Calu3 (cell line): ENCODE measurements around the gene MAP4K5. TPM values are rescaled to one million over a fixed set of nuclear protein-coding genes. Genes with fewer than 3 reads are reported as not detected.

Experiments used
- BruUV-seq: library from RNA; stranded (reverse); fragments of 400-500 nt; replicated peaks from 2 replicates; lab custom pipeline; 2021; lab: Mats Ljungman, UMichigan
- CTCF ChIA-PET: fragments of 300-600 bp; sonication (Branson Sonifier 250); formaldehyde crosslinking; loops from one replicate; lab custom pipeline; 2022; ENCODE audit warnings: antibody characterized with exemption; lab: Charles Lee
- DNase-seq: peaks from one replicate; pipeline ENCODE4 v3.0.0; 2022
- H3K27ac Mint-ChIP-seq: one replicate; pipeline ENCODE4 v1.8.0; 2022; ENCODE audit warnings: mixed read lengths; ENCODE audit not compliant: unreplicated experiment
- H3K27me3 Mint-ChIP-seq: one replicate; pipeline ENCODE4 v1.8.0; 2022; ENCODE audit warnings: mixed read lengths; ENCODE audit not compliant: unreplicated experiment
- H3K36me3 Mint-ChIP-seq: one replicate; pipeline ENCODE4 v1.8.0; 2022; ENCODE audit warnings: mild to moderate bottlenecking, moderate library complexity, mixed read lengths; ENCODE audit not compliant: insufficient read depth, unreplicated experiment
- H3K4me1 Mint-ChIP-seq: one replicate; pipeline ENCODE4 v1.8.0; 2022; ENCODE audit warnings: mild to moderate bottlenecking, low read depth, mixed read lengths; ENCODE audit not compliant: unreplicated experiment
- H3K4me3 Mint-ChIP-seq: one replicate; pipeline ENCODE4 v1.8.0; 2022; ENCODE audit warnings: mild to moderate bottlenecking, low read depth, moderate library complexity, mixed read lengths; ENCODE audit not compliant: unreplicated experiment
- H3K9me3 Mint-ChIP-seq: one replicate; pipeline ENCODE4 v1.8.0; 2022; ENCODE audit warnings: low read depth, mixed read lengths; ENCODE audit not compliant: unreplicated experiment
- CTCF ChIP-seq: fragments of 200-600 bp; IDR thresholded peaks from one replicate; pipeline ENCODE4 v1.8.0; 2022; ENCODE audit warnings: antibody characterized with exemption; ENCODE audit not compliant: unreplicated experiment
- intact Hi-C: fragments of 100-400 bp; cut with micrococcal nuclease; formaldehyde crosslinking; loops from one replicate; pipeline ENCODE4 v1.10.0; 2022; ENCODE audit not compliant: unreplicated experiment
- total RNA-seq: library from RNA; stranded (reverse); gene quantifications from 2 replicates; pipeline ENCODE4 v1.2.3, GENCODE V29; 2022

Gene MAP4K5
- total RNA-seq, 1 experiment from 2014 or later, result 67.4 TPM

GRCh38 chr14:50545618-50546017, 13.2 kb upstream of the MAP4K5 start:
- CTCF ChIA-PET, result interaction anchor here (0.5 kb wide), 1 partner anchor 352 kb away, joined by 5 read pairs; no protein-coding TSS in a partner anchor

GRCh38 chr14:50544911-50545310, 12.5 kb upstream of the MAP4K5 start:
- BruUV-seq, result no TSS peak
- intact Hi-C loops, result no loop called here
- Mint-ChIP-seq H3K4me1 (peaks cover 25% of the 10 kb centered on the region), H3K9me3 (no peaks in the 10 kb centered on the region), H3K4me3 (no peak overlapping the region), H3K36me3 (no peaks in the 10 kb centered on the region), H3K27ac (no peak overlapping the region), H3K27me3 (no peaks in the 10 kb centered on the region)
- TF ChIP-seq CTCF, result no peak
- CTCF ChIA-PET, result interaction anchor here (0.6 kb wide), 1 partner anchor 184 kb away, joined by 4 read pairs; no protein-coding TSS in a partner anchor
- DNase-seq, result no peak

More at GRCh38 chr14:50545618-50546017, 13.2 kb upstream of the MAP4K5 start:
- Mint-ChIP-seq H3K4me1 (peaks cover 20% of the 10 kb centered on the region), H3K27me3 (no peaks in the 10 kb centered on the region), H3K4me3 (no peak overlapping the region), H3K9me3 (no peaks in the 10 kb centered on the region), H3K36me3 (no peaks in the 10 kb centered on the region), H3K27ac (no peak overlapping the region)
- TF ChIP-seq CTCF, result no peak
- no TSS peak for BruUV-seq
- DNase-seq, result no peak
- intact Hi-C loops, result no loop called here

GRCh38 chr14:50542941-50543418, 10.6 kb upstream of the MAP4K5 start:
- Mint-ChIP-seq H3K9me3 (no peaks in the 10 kb centered on the region), H3K36me3 (no peaks in the 10 kb centered on the region), H3K27me3 (no peaks in the 10 kb centered on the region), H3K27ac (no peak overlapping the region), H3K4me1 (peaks cover 32% of the 10 kb centered on the region), H3K4me3 (no peak overlapping the region)
- CTCF ChIA-PET, result interaction anchor here (0.6 to 0.7 kb wide), 2 partner anchors 54 to 231 kb away, joined by 3 read pairs; no protein-coding TSS in a partner anchor
- intact Hi-C loops, result loop anchor here (1.0 to 2.0 kb wide), 2 partner anchors 230 to 236 kb away; no protein-coding TSS in a partner anchor
- TF ChIP-seq CTCF, result no peak
- BruUV-seq, result no TSS peak
- peak; percentile 38 for DNase-seq

GRCh38 chr14:50541159-50541567, 8.8 kb upstream of the MAP4K5 start:
- Mint-ChIP-seq H3K4me3 (no peak overlapping the region), H3K4me1 (peaks cover 32% of the 10 kb centered on the region), H3K27me3 (no peaks in the 10 kb centered on the region), H3K27ac (peak overlapping the region; percentile 71), H3K36me3 (no peaks in the 10 kb centered on the region), H3K9me3 (peaks cover 3% of the 10 kb centered on the region)
- BruUV-seq, result no TSS peak
- no peak for TF ChIP-seq CTCF
- intact Hi-C loops, result no loop called here
- DNase-seq, result no peak
- CTCF ChIA-PET, result interaction anchor here (0.7 to 1.1 kb wide), 2 partner anchors 10 to 233 kb away, joined by 3 read pairs; no protein-coding TSS in a partner anchor
